Measurements from ENCODE around the gene MAP1LC3C. TPM values are rescaled to one million over a fixed set of nuclear protein-coding genes. Genes with fewer than 3 reads are reported as not detected.

The MAP1LC3C gene
- total RNA-seq, 3 donors from 2014 or later: 4.1 TPM; not detected in 2

- H3K4me1 ChIP-seq (ENCODE audit: low read depth): no peaks in the 10 kb centered on the region
- TF ChIP-seq CTCF (IDR thresholded peaks at IDR 0.05): no peak
- H3K36me3 ChIP-seq (ENCODE audit: low read depth): no peaks in the 10 kb centered on the region
- no peak for ATAC-seq
- H3K9me3 ChIP-seq: no peaks in the 10 kb centered on the region
- H3K4me3 ChIP-seq: no peak overlapping the region
- no peak for DNase-seq
- intact Hi-C loops (cut with DNase I, micrococcal nuclease): no loop called here
Observed at GRCh38 chr1:242023805-242024204, 24.9 kb upstream of the MAP1LC3C start.

GRCh38 chr1:242019018-242019417, 20.1 kb upstream of the MAP1LC3C start:
- Histone ChIP-seq H3K9me3 (no peaks in the 10 kb centered on the region), H3K36me3 (ENCODE audit: low read depth) (no peaks in the 10 kb centered on the region), H3K4me3 (no peak overlapping the region), H3K4me1 (ENCODE audit: low read depth) (no peaks in the 10 kb centered on the region)
- no peak for TF ChIP-seq CTCF (IDR thresholded peaks at IDR 0.05)
- ATAC-seq (no peak), DNase-seq (no peak)
- intact Hi-C loops (cut with DNase I, micrococcal nuclease): no loop called here

- peak in 1 of 3 donors; percentile 65 for DNase-seq
- intact Hi-C loops (cut with DNase I, micrococcal nuclease): no loop called here
- H3K36me3 ChIP-seq (ENCODE audit: low read depth): no peaks in the 10 kb centered on the region
- TF ChIP-seq CTCF (IDR thresholded peaks at IDR 0.05): no peak
- H3K9me3 ChIP-seq: no peaks in the 10 kb centered on the region
- H3K4me3 ChIP-seq: no peak overlapping the region
- peak; percentile 64 for ATAC-seq
- H3K4me1 ChIP-seq (ENCODE audit: low read depth): no peaks in the 10 kb centered on the region
Observed at GRCh38 chr1:242017580-242018233, 18.8 kb upstream of the MAP1LC3C start.

- ATAC-seq (no peak), DNase-seq (no peak)
- Histone ChIP-seq H3K9me3 (no peaks in the 10 kb centered on the region), H3K4me1 (ENCODE audit: low read depth) (no peaks in the 10 kb centered on the region), H3K4me3 (no peak overlapping the region), H3K36me3 (ENCODE audit: low read depth) (no peaks in the 10 kb centered on the region)
- intact Hi-C loops (cut with DNase I, micrococcal nuclease): no loop called here
- no peak for TF ChIP-seq CTCF (IDR thresholded peaks at IDR 0.05)
Observed at GRCh38 chr1:242016479-242016878, 17.6 kb upstream of the MAP1LC3C start.

- Histone ChIP-seq H3K9me3 (no peaks in the 10 kb centered on the region), H3K36me3 (ENCODE audit: low read depth) (no peaks in the 10 kb centered on the region), H3K4me1 (ENCODE audit: low read depth) (no peaks in the 10 kb centered on the region), H3K4me3 (no peak overlapping the region)
- intact Hi-C loops (cut with DNase I, micrococcal nuclease): no loop called here
- DNase-seq: no peak
- ATAC-seq: no peak
- no peak for TF ChIP-seq CTCF (IDR thresholded peaks at IDR 0.05)
Observed at GRCh38 chr1:242011894-242012660, 13.2 kb upstream of the MAP1LC3C start.

Data from mucosa of descending colon (tissue), 3 donors.